ENCODE data around the gene ATXN7.

- TF ChIP-seq CTCF (IDR thresholded peaks at IDR 0.05) (no peak), POLR2A (IDR thresholded peaks at IDR 0.05) (no peak)
Measured at GRCh38 chr3:63970631-63971475, 107.2 kb downstream of the ATXN7 start.
